Mononuclear cell (primary cell): ENCODE measurements around the gene B4GAT1. TPM values are rescaled to one million over a fixed set of nuclear protein-coding genes. Genes with fewer than 3 reads are reported as not detected.
A peak's percentile ranks its signal among the peaks of the same experiment; 100 is the strongest.

Source experiments
- H3K27me3 ChIP-seq: 2 replicates; pipeline ENCODE4 v1.6.0; 2011; ENCODE audit warnings: low read length, control low read depth; ENCODE audit not compliant: insufficient read depth
- H3K4me1 ChIP-seq: 2 replicates; pipeline ENCODE4 v1.5.1; 2011; ENCODE audit warnings: mild to moderate bottlenecking, low read length, control low read depth; ENCODE audit not compliant: insufficient read depth
- H3K4me3 ChIP-seq: 2 replicates; pipeline ENCODE4 v1.5.1; 2011; ENCODE audit warnings: mild to moderate bottlenecking, low read length, moderate library complexity
- H3K9me3 ChIP-seq: 2 replicates; pipeline ENCODE4 v1.5.1; 2011; ENCODE audit warnings: low read depth, mild to moderate bottlenecking, control low read depth, low read length
- total RNA-seq: library from RNA; depleted of rRNA; stranded (reverse); fragments of >200 nt; gene quantifications from one replicate; pipeline ENCODE4 v1.2.3, GENCODE V29; 2012

The B4GAT1 gene
- total RNA-seq, 1 donor: 0.84 TPM

GRCh38 chr11:66344550-66345315 lies 2.7 kb downstream of the B4GAT1 start, which contains the start of gene BRMS1:
Gene BRMS1 (minus strand): TSS chr11:66345104. CDS start chr11:66342234, 2,870 bp downstream.
- H3K4me3 ChIP-seq: peak within 1 kb of the TSS; percentile 87
- H3K4me1 ChIP-seq: peaks cover 46% of the 10 kb centered on the region

GRCh38 chr11:66343176-66343575 lies 4.3 kb downstream of the B4GAT1 start:
- peaks cover 44% of the 10 kb centered on the region for H3K4me1 ChIP-seq
- H3K4me3 ChIP-seq: no peak overlapping the region
- no peaks in the 10 kb centered on the region for H3K9me3 ChIP-seq
- no peaks in the 10 kb centered on the region for H3K27me3 ChIP-seq

More at GRCh38 chr11:66344550-66345315, 2.7 kb downstream of the B4GAT1 start, which contains the start of gene BRMS1:
- Histone ChIP-seq H3K27me3 (no peaks in the 10 kb centered on the region), H3K9me3 (no peaks in the 10 kb centered on the region)

GRCh38 chr11:66341502-66342126 lies 5.8 kb downstream of the B4GAT1 start:
- no peaks in the 10 kb centered on the region for H3K27me3 ChIP-seq
- peaks cover 43% of the 10 kb centered on the region for H3K4me1 ChIP-seq
- no peak overlapping the region for H3K4me3 ChIP-seq
- no peaks in the 10 kb centered on the region for H3K9me3 ChIP-seq

GRCh38 chr11:66340596-66341501 lies 6.6 kb downstream of the B4GAT1 start:
- Histone ChIP-seq H3K27me3 (no peaks in the 10 kb centered on the region), H3K4me3 (no peak overlapping the region), H3K9me3 (no peaks in the 10 kb centered on the region), H3K4me1 (peaks cover 43% of the 10 kb centered on the region)

- Histone ChIP-seq H3K9me3 (no peaks in the 10 kb centered on the region), H3K27me3 (no peaks in the 10 kb centered on the region), H3K4me1 (peaks cover 44% of the 10 kb centered on the region), H3K4me3 (no peak overlapping the region)
Observed at GRCh38 chr11:66339686-66340483, 7.5 kb downstream of the B4GAT1 start.

- Histone ChIP-seq H3K27me3 (no peaks in the 10 kb centered on the region), H3K4me3 (no peak overlapping the region), H3K4me1 (peaks cover 42% of the 10 kb centered on the region), H3K9me3 (no peaks in the 10 kb centered on the region)
Observed at GRCh38 chr11:66339162-66339675, 8.2 kb downstream of the B4GAT1 start.

GRCh38 chr11:66338276-66339161 lies 8.9 kb downstream of the B4GAT1 start:
- Histone ChIP-seq H3K4me1 (peaks cover 35% of the 10 kb centered on the region), H3K27me3 (no peaks in the 10 kb centered on the region), H3K9me3 (no peaks in the 10 kb centered on the region), H3K4me3 (no peak overlapping the region)

- Histone ChIP-seq H3K4me1 (peaks cover 30% of the 10 kb centered on the region), H3K4me3 (no peak overlapping the region), H3K27me3 (no peaks in the 10 kb centered on the region), H3K9me3 (no peaks in the 10 kb centered on the region)
Observed at GRCh38 chr11:66337103-66337899, 10.1 kb downstream of the B4GAT1 start.

- H3K9me3 ChIP-seq: no peaks in the 10 kb centered on the region
- peak within 1 kb of the TSS; percentile 49 for H3K4me3 ChIP-seq
- H3K27me3 ChIP-seq: no peaks in the 10 kb centered on the region
- peaks cover 30% of the 10 kb centered on the region for H3K4me1 ChIP-seq
Observed at GRCh38 chr11:66336234-66337102, 11.0 kb downstream of the B4GAT1 start, which contains the start of gene RIN1. Gene RIN1 (minus strand): TSS chr11:66336434. CDS start chr11:66336402, 32 bp downstream.

GRCh38 chr11:66335531-66336233 lies 11.7 kb downstream of the B4GAT1 start:
- Histone ChIP-seq H3K9me3 (no peaks in the 10 kb centered on the region), H3K4me3 (peak overlapping the region; percentile 49), H3K27me3 (no peaks in the 10 kb centered on the region), H3K4me1 (peaks cover 30% of the 10 kb centered on the region)

GRCh38 chr11:66334605-66335442 lies 12.6 kb downstream of the B4GAT1 start:
- Histone ChIP-seq H3K27me3 (no peaks in the 10 kb centered on the region), H3K4me3 (peak overlapping the region; percentile 49), H3K4me1 (peaks cover 30% of the 10 kb centered on the region), H3K9me3 (no peaks in the 10 kb centered on the region)
